GM12873 (cell line): ENCODE results near the gene OR4K13.

Experiments used
- CTCF ChIP-seq: IDR thresholded peaks from 2 replicates; pipeline ENCODE4 v1.5.1; 2012; ENCODE audit warnings: low read depth, mild to moderate bottlenecking, moderate library complexity, low read length, control low read depth; ENCODE audit not compliant: insufficient read depth; ENCODE audit errors: missing control alignments

Gene OR4K13

GRCh38 chr14:20008156-20008555 is 27.7 kb downstream of the OR4K13 start:
- no peak for TF ChIP-seq CTCF

GRCh38 chr14:20002319-20002718 is 33.5 kb downstream of the OR4K13 start:
- TF ChIP-seq CTCF = no peak

GRCh38 chr14:20001863-20002262 is 34.0 kb downstream of the OR4K13 start, which contains the start of gene OR4Q2:
Gene OR4Q2, plus strand, starts transcription at chr14:20002163.
- no peak for TF ChIP-seq CTCF

- no peak for TF ChIP-seq CTCF
These were observed 42.4 kb downstream of the OR4K13 start for GRCh38 chr14:19993438-19993837.
